ENCODE results near the gene BTBD8. TPM values are rescaled to one million over a fixed set of nuclear protein-coding genes. Genes with fewer than 3 reads are reported as not detected.

BTBD8 gene
- total and polyA plus RNA-seq, 2 of the 4 experiments (the other 2 are of a cell fraction), result 0.94 to 2.0 TPM

GRCh38 chr1:92125204-92125603, 45.1 kb downstream of the BTBD8 start:
- intact Hi-C loops (cut with micrococcal nuclease), result no loop called here
- Histone ChIP-seq H3K4me3 (ENCODE audit: insufficient read depth, low read depth, low read length) (no peak overlapping the region), H3K36me3 (ENCODE audit: control insufficient read depth, insufficient read depth, low read length) (no peaks in the 10 kb centered on the region), H3K4me2 (ENCODE audit: low read depth, low read length) (no peak overlapping the region), H2AK5ac (ENCODE audit: low read depth, low read length) (no peak overlapping the region), H3K79me1 (ENCODE audit: low read depth in 1 of 2, low read length in 2 of 2) (no peaks in the 10 kb centered on the region), H2BK20ac (ENCODE audit: low read depth, low read length) (no peak overlapping the region), H3K27ac (ENCODE audit: insufficient read depth, low read length) (no peak overlapping the region), H3K56ac (ENCODE audit: extremely low read depth, insufficient read depth, low read length) (no peak overlapping the region), H2BK5ac (ENCODE audit: low read depth, low read length, poor library complexity, severe bottlenecking) (no peak overlapping the region), H3K4me1 (ENCODE audit: control insufficient read depth, insufficient read depth, low read length) (peaks cover 4% of the 10 kb centered on the region), H3K14ac (replicated peaks; ENCODE audit: low read depth, low read length) (no peak overlapping the region), H4K91ac (ENCODE audit: insufficient read depth, low read depth, low read length) (no peak overlapping the region), H2AK9ac (replicated peaks; ENCODE audit: low read depth, low read length, poor library complexity) (no peak overlapping the region), H3K9me1 (ENCODE audit: insufficient read depth, low read length) (no peaks in the 10 kb centered on the region), H3K4ac (ENCODE audit: low read depth, low read length) (no peak overlapping the region), H4K5ac (ENCODE audit: low read depth, low read length) (no peak overlapping the region), H3K27me3 (ENCODE audit: control insufficient read depth, insufficient read depth, low read length) (no peaks in the 10 kb centered on the region), H3K9me3 (ENCODE audit: control insufficient read depth, insufficient read depth, low read length) (no peaks in the 10 kb centered on the region), H2BK120ac (ENCODE audit: low read depth, low read length) (no peak overlapping the region), H2AFZ (replicated peaks; ENCODE audit: low read length, poor library complexity) (no peak overlapping the region), H2BK15ac (ENCODE audit: low read depth, low read length) (no peak overlapping the region), H4K20me1 (ENCODE audit: insufficient read depth, low read length) (no peaks in the 10 kb centered on the region), H3K18ac (ENCODE audit: low read depth, low read length) (no peak overlapping the region), H3K9ac (ENCODE audit: low read depth, low read length) (no peak overlapping the region), H4K8ac (ENCODE audit: low read depth in 2 of 2, low read length in 2 of 2) (no peak overlapping the region), H3K23ac (ENCODE audit: low read depth, low read length) (no peak overlapping the region)
- ATAC-seq (ENCODE audit: low read depth) (no peak), DNase-seq (no peak)
- TF ChIP-seq NFE2L2 (IDR thresholded peaks at IDR 0.05; ENCODE audit: low read depth, low read length), result no peak
- no peak for TF ChIP-seq MXI1 (IDR thresholded peaks at IDR 0.05; ENCODE audit: borderline replicate concordance, low read depth, low read length)
- TF ChIP-seq RAD21 (IDR thresholded peaks at IDR 0.05; ENCODE audit: low read length), result no peak
- no peak for TF ChIP-seq USF2 (IDR thresholded peaks at IDR 0.05; ENCODE audit: low read depth, low read length)
- no peak for TF ChIP-seq FOS (IDR thresholded peaks at IDR 0.05; ENCODE audit: low read depth, low read length)
- no peak for TF ChIP-seq MAFK (IDR thresholded peaks at IDR 0.05; ENCODE audit: low read depth, low read length)
- TF ChIP-seq MAZ (IDR thresholded peaks at IDR 0.05; ENCODE audit: borderline replicate concordance, low read depth, low read length), result no peak
- TF ChIP-seq CEBPB (IDR thresholded peaks at IDR 0.05; ENCODE audit: low read depth, low read length), result no peak
- no peak for TF ChIP-seq RCOR1 (IDR thresholded peaks at IDR 0.05; ENCODE audit: insufficient replicate concordance, low read length)
- no peak for TF ChIP-seq BHLHE40 (IDR thresholded peaks at IDR 0.05; ENCODE audit: low read depth, low read length)
- TF ChIP-seq POLR2A (IDR thresholded peaks at IDR 0.05; ENCODE audit: low read depth, low read length), result no peak
- TF ChIP-seq CHD1 (IDR thresholded peaks at IDR 0.05; ENCODE audit: low read depth, low read length), result no peak
- TF ChIP-seq RFX5 (IDR thresholded peaks at IDR 0.05; ENCODE audit: low read depth, low read length), result no peak
- no peak for TF ChIP-seq SMC3 (IDR thresholded peaks at IDR 0.05; ENCODE audit: low read depth, low read length)
- no peak for TF ChIP-seq ELK1 (IDR thresholded peaks at IDR 0.05; ENCODE audit: borderline replicate concordance, low read depth, low read length)
- no peak for TF ChIP-seq CTCF (conservative IDR thresholded peaks at IDR 0.05; ENCODE audit: low read depth, low read length)
- dilution Hi-C loops (cut with HindIII; ENCODE audit: low sequenced_read_pairs, unreplicated experiment), result no loop called here
- ChIA-PET POLR2A (ENCODE audit: unreplicated experiment) (no interaction called here), CTCF (no interaction called here)
- WGBS, 2 experiments (ENCODE audit: extremely low coverage in 2 of 2, insufficient read length in 1 of 2), result no CpG with 5 or more reads among the region's 4 CpGs
- in situ Hi-C loops (cut with MboI; ENCODE audit: low sequenced_read_pairs), result no loop called here
- no TSS peak for BruUV-seq (replicated peaks)

Measured in IMR-90 (cell line).